GM12878 (cell line): Measurements from ENCODE around the gene TSEN34. TPM values are rescaled to one million over a fixed set of nuclear protein-coding genes. Genes with fewer than 3 reads are reported as not detected.

Experiments used
- ATAC-seq: fragments of 200-7000 bp; cut with Tn5 transposase; 3 replicates; pipeline ENCODE4 v1.9.1; 2020; ENCODE audit warnings: mild to moderate bottlenecking, moderate library complexity
- BruUV-seq: library from RNA; stranded (reverse); fragments of 400-500 nt; replicated peaks from 2 replicates; lab custom pipeline; 2021; lab: Mats Ljungman, UMichigan
- CTCF ChIA-PET: fragments of 300-600 bp; sonication (Branson Sonifier 250); formaldehyde crosslinking; extraction: SDS; loops from one replicate; lab custom pipeline; 2021; ENCODE audit warnings: inconsistent platforms; lab: Yijun Ruan, JAX
- POLR2A ChIA-PET: fragments of 350-600 bp; formaldehyde crosslinking; extraction: SDS; loops from one replicate; lab custom pipeline; 2021; ENCODE audit warnings: inconsistent platforms; lab: Charles Lee
- RAD21 ChIA-PET: fragments of 300-600 bp; sonication (Branson Sonifier 250); formaldehyde crosslinking; loops from one replicate; lab custom pipeline; 2023; ENCODE audit warnings: antibody characterized with exemption; ENCODE audit not compliant: unreplicated experiment; lab: Charles Lee
- SMC1A ChIA-PET: fragments of 300-600 bp; sonication (Branson Sonifier 250); formaldehyde crosslinking; loops from one replicate; lab custom pipeline; 2023; ENCODE audit not compliant: unreplicated experiment, uncharacterized antibody; lab: Charles Lee
- DNase-seq: peaks from one replicate; pipeline ENCODE4 v3.0.0-alpha.2; 2011; ENCODE audit warnings: low read depth, low spot score
- FAIRE-seq: peaks from 3 replicates; lab custom pipeline; 2011; peaks lifted over from hg19 to GRCh38; lab: Jason Lieb, UNC
- H2AFZ ChIP-seq: 2 replicates; pipeline ENCODE4 v1.6.0; 2011; ENCODE audit warnings: low read depth, low read length, control low read depth; ENCODE audit not compliant: control insufficient read depth
- H3K27ac ChIP-seq: 2 replicates; pipeline ENCODE4 v1.5.1; 2011; ENCODE audit warnings: control low read depth; ENCODE audit not compliant: control insufficient read depth, insufficient read depth
- H3K27me3 ChIP-seq, 2 experiments: replicated peaks in 1 of 2; 2 replicates each; pipeline versions ENCODE4 v1.6.0 to v1.6.1; 2011; ENCODE audit warnings: low read length in 1 of 2; ENCODE audit not compliant: control insufficient read depth in 2 of 2, insufficient read depth in 2 of 2
- H3K36me3 ChIP-seq, 2 experiments: 2 replicates each; pipeline ENCODE4 v1.5.1; 2011; ENCODE audit warnings: low read length in 1 of 2; ENCODE audit not compliant: control insufficient read depth in 2 of 2, insufficient read depth in 2 of 2
- H3K4me1 ChIP-seq: 2 replicates; pipeline ENCODE4 v1.6.1; 2011; ENCODE audit warnings: mild to moderate bottlenecking, low read length, moderate library complexity, mixed read lengths; ENCODE audit not compliant: control insufficient read depth, insufficient read depth
- H3K4me2 ChIP-seq: 2 replicates; pipeline ENCODE4 v1.6.0; 2011; ENCODE audit warnings: control low read depth; ENCODE audit not compliant: control insufficient read depth, insufficient read depth
- H3K4me3 ChIP-seq: fragments of 200-600 bp; sonication (generic); 2 replicates; pipeline ENCODE4 v1.5.1; 2016
- H3K79me2 ChIP-seq: 2 replicates; pipeline ENCODE4 v1.6.0; 2011; ENCODE audit warnings: low read length; ENCODE audit not compliant: control insufficient read depth, insufficient read depth
- H3K9ac ChIP-seq: 2 replicates; pipeline ENCODE4 v1.8.0; 2011; ENCODE audit warnings: low read length, control low read depth, mixed read lengths; ENCODE audit not compliant: control insufficient read depth, insufficient read depth
- H3K9me3 ChIP-seq: replicated peaks from 3 replicates; pipeline ENCODE4 v1.5.1; 2011; ENCODE audit warnings: mild to moderate bottlenecking, low read length; ENCODE audit not compliant: control insufficient read depth, insufficient read depth
- H4K20me1 ChIP-seq: 2 replicates; pipeline ENCODE4 v1.6.0; 2011; ENCODE audit not compliant: control insufficient read depth, insufficient read depth
- BHLHE40 ChIP-seq, 2 experiments: fragments of 450-650 bp in 1 of 2; IDR thresholded peaks; 2 replicates each; pipeline ENCODE4 v1.6.1; 2011 to 2017; ENCODE audit warnings: low read depth in 2 of 2, borderline replicate concordance in 1 of 2, improper control_type of control experiment in 1 of 2, low read length in 1 of 2, mild to moderate bottlenecking in 1 of 2
- BMI1 ChIP-seq: fragments of 450-650 bp; IDR thresholded peaks from 2 replicates; pipeline ENCODE4 v1.6.1; 2016; ENCODE audit warnings: mild to moderate bottlenecking, moderate library complexity, borderline replicate concordance
- BRCA1 ChIP-seq: IDR thresholded peaks from 2 replicates; pipeline ENCODE4 v1.6.1; 2011; ENCODE audit warnings: low read depth, low read length, improper control_type of control experiment
- DPF2 ChIP-seq: fragments of 450-650 bp; IDR thresholded peaks from 2 replicates; pipeline ENCODE4 v1.6.1; 2017; ENCODE audit warnings: mild to moderate bottlenecking
- EP300 ChIP-seq, 2 experiments: fragments of 150-350 bp in 1 of 2; IDR thresholded peaks; 2 replicates each; pipeline ENCODE4 v1.6.1; 2011 to 2012; ENCODE audit warnings: low read depth in 2 of 2, low read length in 2 of 2, borderline replicate concordance in 1 of 2, improper control_type of control experiment in 1 of 2, inconsistent platforms in 1 of 2; ENCODE audit not compliant: control insufficient read depth in 1 of 2
- HDAC6 ChIP-seq: fragments of 200-600 bp; sonication (generic); IDR thresholded peaks from one replicate; pipeline ENCODE4 v1.8.0; 2017; ENCODE audit warnings: antibody characterized with exemption; ENCODE audit not compliant: unreplicated experiment
- IKZF1 ChIP-seq: fragments of 450-650 bp; conservative IDR thresholded peaks from 2 replicates; pipeline ENCODE4 v1.6.1; 2017; ENCODE audit warnings: antibody characterized with exemption, mild to moderate bottlenecking
- JUNB ChIP-seq: IDR thresholded peaks from 2 replicates; pipeline ENCODE4 v1.6.1; 2016; ENCODE audit warnings: antibody characterized with exemption, mild to moderate bottlenecking
- KAT2A ChIP-seq: conservative IDR thresholded peaks from 2 replicates; pipeline ENCODE4 v1.6.1; 2011; ENCODE audit warnings: low read depth, low read length; ENCODE audit not compliant: control insufficient read depth
- MXI1 ChIP-seq: fragments of 150-350 bp; IDR thresholded peaks from 2 replicates; pipeline ENCODE4 v1.6.1; 2011; ENCODE audit warnings: low read depth, mild to moderate bottlenecking, inconsistent platforms, low read length, improper control_type of control experiment
- MYC ChIP-seq: IDR thresholded peaks from 2 replicates; pipeline ENCODE4 v1.6.1; 2011; ENCODE audit warnings: mild to moderate bottlenecking, low read length, moderate library complexity, inconsistent platforms; ENCODE audit not compliant: insufficient read depth, insufficient replicate concordance, insufficient read length, severe bottlenecking
- NRF1 ChIP-seq: conservative IDR thresholded peaks from 2 replicates; pipeline ENCODE4 v1.6.1; 2011; ENCODE audit warnings: mild to moderate bottlenecking, low read depth, low read length, improper control_type of control experiment
- PAX5 ChIP-seq: IDR thresholded peaks from 2 replicates; pipeline ENCODE4 v1.6.1; 2011; ENCODE audit warnings: low read depth, low read length, borderline replicate concordance
- POLR2A ChIP-seq: IDR thresholded peaks from 2 replicates; pipeline ENCODE4 v1.6.1; 2011; ENCODE audit warnings: low read depth, mild to moderate bottlenecking, low read length
- RCOR1 ChIP-seq: conservative IDR thresholded peaks from 2 replicates; pipeline ENCODE4 v1.6.1; 2012; ENCODE audit warnings: low read depth, low read length, improper control_type of control experiment
- SRF ChIP-seq, 2 experiments: IDR thresholded peaks; 2 replicates each; pipeline ENCODE4 v1.6.1; 2011; ENCODE audit warnings: low read depth in 2 of 2, low read length in 2 of 2, mild to moderate bottlenecking in 1 of 2, moderate library complexity in 1 of 2
- TCF3 ChIP-seq: IDR thresholded peaks from 2 replicates; pipeline ENCODE4 v1.6.1; 2012; ENCODE audit warnings: low read depth, mild to moderate bottlenecking, low read length, borderline replicate concordance; ENCODE audit not compliant: insufficient read depth
- ZNF217 ChIP-seq: fragments of 450-650 bp; IDR thresholded peaks from 2 replicates; pipeline ENCODE4 v1.6.1; 2017; ENCODE audit warnings: antibody characterized with exemption, mild to moderate bottlenecking
- WGBS: methylation state at CpG from one replicate; pipeline ENCODE4 v1.1.6; 2016; ENCODE audit warnings: low lambda C conversion rate; ENCODE audit not compliant: insufficient replicate concordance, insufficient coverage; ENCODE audit errors: missing lambda C conversion rate; 5-methylcytosine and 5-hydroxymethylcytosine counted together
- in situ Hi-C: fragments of 300-500 bp; cut with MboI; formaldehyde crosslinking; loops from 9 replicates; pipeline ENCODE4 v1.14.3; 2018; ENCODE audit warnings: mixed read lengths
- intact Hi-C: fragments of 100-400 bp; cut with micrococcal nuclease; formaldehyde crosslinking; loops from one replicate; pipeline ENCODE4 v1.14.2; 2022; ENCODE audit not compliant: unreplicated experiment
- polyA plus RNA-seq, 11 experiments: library from polyadenylated mRNA; depleted of rRNA in 4 of 11; unstranded in 6 of 11; stranded (reverse) in 5 of 11; fragments of >200 nt; fragmentation: Nextera tagmentation in 4 of 11; fragmentation: Illumina TruSeq in 1 of 11; extraction: Ambion mirVana in 4 of 11; extraction: Trizol in 1 of 11; gene quantifications; 1 replicate in 1 of 11; 2 replicates in 10 of 11; pipeline versions ENCODE4 v1.2.1 to v1.2.3, GENCODE V29; 2011 to 2016; ENCODE audit warnings: inconsistent platforms in 2 of 11, missing spikeins in 2 of 11, low read depth in 1 of 11
- total RNA-seq, 4 experiments: library from RNA; depleted of rRNA in 3 of 4; stranded (reverse); fragments of >200 nt in 3 of 4; fragmentation: Illumina TruSeq in 1 of 4; extraction: Trizol in 1 of 4; gene quantifications; 2 replicates each; pipeline versions ENCODE4 v1.2.1 to v1.2.3, GENCODE V29; 2013 to 2021
- TF ChIP-seq, protein P1 (sequence below): fragments of 450-650 bp; IDR thresholded peaks from 2 replicates; pipeline ENCODE4 v1.6.1; 2017; ENCODE audit warnings: mild to moderate bottlenecking
- TF ChIP-seq, protein P2 (sequence below): fragments of 450-650 bp; IDR thresholded peaks from 2 replicates; pipeline ENCODE4 v1.6.1; 2016; ENCODE audit warnings: mild to moderate bottlenecking

TSEN34 gene
- total and polyA plus RNA-seq, 10 of the 15 experiments (the other 5 are each of a cell fraction or from before 2014, with no cell fraction given), result 1.0 to 35.9 (median 16.8) TPM

DNA sequence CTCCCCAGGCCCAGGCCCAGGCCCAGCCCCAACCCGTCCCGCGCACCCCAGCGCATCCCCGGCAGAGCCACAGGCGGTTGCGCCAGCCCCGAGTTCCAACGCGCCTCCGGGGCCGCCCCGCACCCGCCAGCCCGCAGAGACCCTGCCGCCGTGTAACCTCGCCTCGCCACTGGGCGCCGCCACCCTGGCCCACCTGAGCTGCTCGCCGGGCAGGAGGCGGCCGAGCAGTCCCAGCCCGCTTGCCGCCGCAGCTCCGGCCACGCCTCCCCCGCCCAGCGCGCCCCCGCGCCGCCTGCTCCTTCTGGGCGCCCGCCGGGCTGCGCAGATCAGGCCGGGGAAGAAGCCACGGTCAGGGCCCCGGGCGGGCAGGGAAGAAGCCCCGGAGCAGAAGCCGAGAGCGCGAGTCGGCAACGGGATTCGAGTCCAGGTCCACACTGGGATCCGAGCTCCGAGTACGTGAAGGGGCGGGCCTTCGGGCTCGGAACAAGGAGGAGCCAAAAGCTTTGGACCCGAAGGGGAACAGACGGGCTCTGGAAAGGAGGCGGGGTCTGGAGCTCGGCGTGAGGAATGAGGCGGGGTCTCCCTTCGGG lies 1.9 kb upstream of the TSEN34 start, which contains the start of gene MBOAT7:
Gene MBOAT7 (minus strand): TSS at position 436 of the 590 bp plus-strand sequence. CDS start 1,072 bp downstream, outside the sequence.
- peak within 1 kb of the TSS; percentile 90 for H3K9ac ChIP-seq
- peak within 1 kb of the TSS; percentile 99 for H3K27ac ChIP-seq
- H4K20me1 ChIP-seq, result no peaks in the 10 kb centered on the region
- no peaks in the 10 kb centered on the region for H3K9me3 ChIP-seq
- DNase-seq (no peak), ATAC-seq (peak; percentile 47), FAIRE-seq (no peak)
- under 1% methylated on average over 51 of the region's 64 CpGs for WGBS
- H3K4me3 ChIP-seq, result peak within 1 kb of the TSS; percentile 77
- ChIA-PET CTCF (interaction anchor here (0.6 to 3.9 kb wide), 17 partner anchors 10 to 1557 kb away, joined by 3 to 21 read pairs (median 5); partner anchors contain the start of genes CNOT3, LENG9, RPS9 and TMC4), POLR2A (interaction anchor here (0.6 to 6.1 kb wide), 14 partner anchors 13 to 274 kb away, joined by 3 to 100 read pairs (median 6); partner anchors contain the start of genes CNOT3, LAIR1, LENG1 and LENG8), SMC1A (interaction anchor here (0.7 to 4.8 kb wide), 12 partner anchors 10 to 135 kb away, joined by 3 to 26 read pairs (median 4); partner anchors contain the start of genes LENG1 and RPS9), RAD21 (interaction anchor here (0.6 to 2.7 kb wide), 16 partner anchors 9 to 1218 kb away, joined by 3 to 23 read pairs (median 4); partner anchors contain the start of genes CNOT3, LENG1 and UBE2S)
- H3K27me3 ChIP-seq, result no peaks in the 10 kb centered on the region
- BruUV-seq, result no TSS peak
- intact Hi-C loops (no loop called here), in situ Hi-C loops (no loop called here)
- peaks cover 19% of the 10 kb centered on the region for H3K79me2 ChIP-seq
- H2AFZ ChIP-seq, result peak within 1 kb of the TSS; percentile 97
- H3K36me3 ChIP-seq, result peaks cover 2 to 4% of the 10 kb centered on the region in 2 experiments; a peak in 3 of 4 replicates
- peak within 1 kb of the TSS; percentile 98 for H3K4me2 ChIP-seq
- H3K4me1 ChIP-seq, result peaks cover 14% of the 10 kb centered on the region
- TF ChIP-seq DPF2 (peak; percentile 81), MYC (no peak), NRF1 (0 out of 2 replicates have a peak, but pooled peaks have one; percentile 9), SRF (IDR thresholded peaks at IDR 0.05; ENCODE audit: low read depth in 2 of 2, low read length in 2 of 2) (0 out of 4 replicates have a peak, but pooled peaks of 1 of the 2 experiments have one; percentile 9), KAT2A (no peak), HDAC6 (no peak), JUNB (no peak), EP300 (IDR thresholded peaks at IDR 0.05; ENCODE audit: borderline replicate concordance in 1 of 2, control insufficient read depth in 1 of 2, low read depth in 2 of 2, low read length in 2 of 2) (no peak), BRCA1 (no peak), IKZF1 (peak; percentile 85), BHLHE40 (IDR thresholded peaks at IDR 0.05; ENCODE audit: borderline replicate concordance in 1 of 2, low read depth in 2 of 2, low read length in 1 of 2) (peak; percentile 16 to 74; a peak in 2 of 4 replicates), BMI1 (no peak), POLR2A (peak; percentile 79), RCOR1 (no peak), MXI1 (peak; percentile 37; the same call in 1 of the 2 replicates), TCF3 (0 out of 2 replicates have a peak, but pooled peaks have one; percentile 8), ZNF217 (no peak), PAX5 (no peak)
- TF ChIP-seq, protein P1, sequence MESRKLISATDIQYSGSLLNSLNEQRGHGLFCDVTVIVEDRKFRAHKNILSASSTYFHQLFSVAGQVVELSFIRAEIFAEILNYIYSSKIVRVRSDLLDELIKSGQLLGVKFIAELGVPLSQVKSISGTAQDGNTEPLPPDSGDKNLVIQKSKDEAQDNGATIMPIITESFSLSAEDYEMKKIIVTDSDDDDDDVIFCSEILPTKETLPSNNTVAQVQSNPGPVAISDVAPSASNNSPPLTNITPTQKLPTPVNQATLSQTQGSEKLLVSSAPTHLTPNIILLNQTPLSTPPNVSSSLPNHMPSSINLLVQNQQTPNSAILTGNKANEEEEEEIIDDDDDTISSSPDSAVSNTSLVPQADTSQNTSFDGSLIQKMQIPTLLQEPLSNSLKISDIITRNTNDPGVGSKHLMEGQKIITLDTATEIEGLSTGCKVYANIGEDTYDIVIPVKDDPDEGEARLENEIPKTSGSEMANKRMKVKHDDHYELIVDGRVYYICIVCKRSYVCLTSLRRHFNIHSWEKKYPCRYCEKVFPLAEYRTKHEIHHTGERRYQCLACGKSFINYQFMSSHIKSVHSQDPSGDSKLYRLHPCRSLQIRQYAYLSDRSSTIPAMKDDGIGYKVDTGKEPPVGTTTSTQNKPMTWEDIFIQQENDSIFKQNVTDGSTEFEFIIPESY, result no peak; the same call in 1 of the 2 replicates
- TF ChIP-seq, protein P2, sequence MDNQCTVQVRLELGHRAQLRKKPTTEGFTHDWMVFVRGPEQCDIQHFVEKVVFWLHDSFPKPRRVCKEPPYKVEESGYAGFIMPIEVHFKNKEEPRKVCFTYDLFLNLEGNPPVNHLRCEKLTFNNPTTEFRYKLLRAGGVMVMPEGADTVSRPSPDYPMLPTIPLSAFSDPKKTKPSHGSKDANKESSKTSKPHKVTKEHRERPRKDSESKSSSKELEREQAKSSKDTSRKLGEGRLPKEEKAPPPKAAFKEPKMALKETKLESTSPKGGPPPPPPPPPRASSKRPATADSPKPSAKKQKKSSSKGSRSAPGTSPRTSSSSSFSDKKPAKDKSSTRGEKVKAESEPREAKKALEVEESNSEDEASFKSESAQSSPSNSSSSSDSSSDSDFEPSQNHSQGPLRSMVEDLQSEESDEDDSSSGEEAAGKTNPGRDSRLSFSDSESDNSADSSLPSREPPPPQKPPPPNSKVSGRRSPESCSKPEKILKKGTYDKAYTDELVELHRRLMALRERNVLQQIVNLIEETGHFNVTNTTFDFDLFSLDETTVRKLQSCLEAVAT, result 0 out of 2 replicates have a peak, but pooled peaks have one; percentile 36
